ENCODE results near the gene OR10A3.

DNA sequence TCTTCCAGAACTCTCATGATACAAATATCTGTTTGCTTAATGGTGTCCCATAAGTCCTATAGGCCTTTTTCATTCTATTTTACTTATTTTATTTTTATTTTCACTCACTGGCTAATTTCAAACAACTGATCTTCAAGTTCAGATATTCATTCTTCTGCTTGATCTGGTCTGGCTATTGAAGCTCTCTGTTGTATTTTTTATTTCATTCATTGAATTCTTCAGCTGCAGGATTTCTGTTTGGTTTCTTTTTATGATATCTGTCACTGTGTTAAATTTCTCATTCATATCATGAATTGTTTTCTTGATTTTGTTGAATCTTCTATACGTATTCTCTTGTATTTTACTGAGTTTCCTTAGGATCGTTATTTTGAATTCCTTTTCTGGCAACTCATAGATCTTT is 2.6 kb upstream of the OR10A3 start:
- no peak for TF ChIP-seq CTCF (IDR thresholded peaks at IDR 0.05; ENCODE audit: borderline replicate concordance, extremely low read depth, low read length, poor library complexity, severe bottlenecking)
- no peak for TF ChIP-seq EZH2 (IDR thresholded peaks at IDR 0.05; ENCODE audit: borderline replicate concordance, low read depth, low read length, severe bottlenecking)
